HCT116 (cell line): ENCODE data around the gene RNF13. TPM values are rescaled to one million over a fixed set of nuclear protein-coding genes. Genes with fewer than 3 reads are reported as not detected.

Experiments
- ATAC-seq: fragments of 200-7000 bp; cut with Tn5 transposase; 2 replicates; pipeline ENCODE4 v1.9.1; 2020; ENCODE audit warnings: mild to moderate bottlenecking, moderate library complexity
- BruUV-seq: library from RNA; stranded (reverse); fragments of 400-500 nt; replicated peaks from 2 replicates; lab custom pipeline; 2021; lab: Mats Ljungman, UMichigan
- CTCF ChIA-PET: fragments of 300-600 bp; sonication (Branson Sonifier 250); formaldehyde crosslinking; loops from one replicate; lab custom pipeline; 2021; ENCODE audit warnings: antibody characterized with exemption; lab: Charles Lee
- POLR2A ChIA-PET: fragments of 300-600, 350-600 bp; sonication (Branson Sonifier 250); formaldehyde crosslinking; loops from one replicate; lab custom pipeline; 2021; ENCODE audit warnings: antibody characterized with exemption; lab: Charles Lee
- RAD21 ChIA-PET, 2 experiments: fragments of 300-600 bp; sonication (Branson Sonifier 250); formaldehyde crosslinking; loops; one replicate each; lab custom pipeline; 2023; ENCODE audit warnings: low total read pairs in 2 of 2; ENCODE audit not compliant: uncharacterized antibody in 2 of 2, unreplicated experiment in 2 of 2, low non-redundant PET in 1 of 2; lab: Charles Lee
- DNase-seq: peaks from one replicate; pipeline ENCODE4 v3.0.0-alpha.2; 2010; ENCODE audit warnings: low read depth, low spot score
- H2AFZ ChIP-seq: fragments of 200-600 bp; shearing (Covaris generic), sonication (generic); 2 replicates; pipeline ENCODE4 v1.6.1; 2017; ENCODE audit warnings: low read depth, mixed run types, mixed read lengths, antibody characterized with exemption, low read length; ENCODE audit not compliant: poor library complexity, severe bottlenecking
- H3K27ac ChIP-seq: 2 replicates; pipeline ENCODE4 v1.5.1; 2012; ENCODE audit warnings: low read depth, low read length
- H3K27me3 ChIP-seq: fragments of 200-600 bp; sonication (generic); 2 replicates; pipeline ENCODE4 v1.6.1; 2016; ENCODE audit warnings: mixed run types, low read length, mixed read lengths; ENCODE audit not compliant: insufficient read depth
- H3K36me3 ChIP-seq, 2 experiments: fragments of 200-500 bp in 1 of 2; fragments of 200-600 bp in 1 of 2; sonication (Bioruptor generic) in 1 of 2; sonication (generic) in 1 of 2; 2 replicates each; pipeline versions ENCODE4 v1.5.1 to v1.6.1; 2014 to 2016; ENCODE audit warnings: low read length in 2 of 2, inconsistent platforms in 1 of 2, mixed read lengths in 1 of 2, mixed run types in 1 of 2; ENCODE audit not compliant: insufficient read depth in 2 of 2, control insufficient read depth in 1 of 2
- H3K4me1 ChIP-seq, 2 experiments: fragments of 200-600 bp in 1 of 2; sonication (generic) in 1 of 2; 2 replicates each; pipeline versions ENCODE4 v1.5.1 to v1.6.1; 2012 to 2017; ENCODE audit warnings: low read length in 2 of 2, inconsistent platforms in 1 of 2, mild to moderate bottlenecking in 1 of 2, mixed read lengths in 1 of 2, mixed run types in 1 of 2, moderate library complexity in 1 of 2; ENCODE audit not compliant: insufficient read depth in 2 of 2, control insufficient read depth in 1 of 2
- H3K4me2 ChIP-seq: fragments of 200-600 bp; sonication (generic); 2 replicates; pipeline ENCODE4 v1.6.1; 2017; ENCODE audit warnings: mixed run types, low read length, mixed read lengths
- H3K4me3 ChIP-seq, 2 experiments: fragments of 200-600 bp in 1 of 2; sonication (generic) in 1 of 2; replicated peaks in 1 of 2; 2 replicates each; pipeline ENCODE4 v1.5.1; 2011 to 2016; ENCODE audit warnings: low read length in 2 of 2, control low read depth in 1 of 2, low read depth in 1 of 2, mild to moderate bottlenecking in 1 of 2, mixed read lengths in 1 of 2, mixed run types in 1 of 2
- H3K79me2 ChIP-seq: fragments of 200-600 bp; sonication (generic); 2 replicates; pipeline ENCODE4 v1.6.1; 2017; ENCODE audit warnings: mild to moderate bottlenecking, mixed run types, low read length, moderate library complexity, mixed read lengths; ENCODE audit not compliant: insufficient read depth
- H3K9ac ChIP-seq: fragments of 200-600 bp; sonication (generic); 2 replicates; pipeline ENCODE4 v1.6.1; 2016; ENCODE audit warnings: low read length, mixed read lengths
- H3K9me2 ChIP-seq: fragments of 200-600 bp; sonication (generic), shearing (Covaris generic); 2 replicates; pipeline ENCODE4 v1.6.1; 2017; ENCODE audit warnings: mixed run types, mild to moderate bottlenecking, moderate library complexity; ENCODE audit not compliant: insufficient read depth
- H3K9me3 ChIP-seq, 2 experiments: fragments of 200-500 bp in 1 of 2; fragments of 200-600 bp in 1 of 2; sonication (Bioruptor generic) in 1 of 2; sonication (generic) in 1 of 2; 2 replicates each; pipeline ENCODE4 v1.6.1; 2014 to 2017; ENCODE audit warnings: low read length in 2 of 2, mixed read lengths in 2 of 2, inconsistent platforms in 1 of 2, low read depth in 1 of 2, mild to moderate bottlenecking in 1 of 2, mixed run types in 1 of 2, moderate library complexity in 1 of 2; ENCODE audit not compliant: control insufficient read depth in 1 of 2, insufficient read depth in 1 of 2
- H4K20me1 ChIP-seq: fragments of 200-600 bp; sonication (generic), shearing (Covaris generic); 2 replicates; pipeline ENCODE4 v1.6.1; 2017; ENCODE audit warnings: mixed run types, mild to moderate bottlenecking, moderate library complexity; ENCODE audit not compliant: insufficient read depth
- CBX3 ChIP-seq: IDR thresholded peaks from 2 replicates; pipeline ENCODE4 v1.6.1; 2012; ENCODE audit warnings: low read depth
- CEBPB ChIP-seq: IDR thresholded peaks from 2 replicates; pipeline ENCODE4 v1.6.1; 2012; ENCODE audit warnings: low read depth
- EGR1 ChIP-seq: IDR thresholded peaks from 2 replicates; pipeline ENCODE4 v1.6.1; 2012; ENCODE audit warnings: low read depth
- ELF1 ChIP-seq: IDR thresholded peaks from 2 replicates; pipeline ENCODE4 v1.6.1; 2012; ENCODE audit warnings: low read depth, borderline replicate concordance
- EZH2 ChIP-seq: fragments of 200-600 bp; sonication (generic); IDR thresholded peaks from 2 replicates; pipeline ENCODE4 v1.6.1; 2017; ENCODE audit warnings: antibody characterized with exemption, mixed run types
- EZH2phosphoT487 ChIP-seq: fragments of 200-600 bp; IDR thresholded peaks from 2 replicates; pipeline ENCODE4 v1.6.1; 2018; ENCODE audit warnings: antibody characterized with exemption, borderline replicate concordance
- FOSL1 ChIP-seq: IDR thresholded peaks from 2 replicates; pipeline ENCODE4 v1.6.1; 2012; ENCODE audit warnings: low read depth
- JUND ChIP-seq: IDR thresholded peaks from 2 replicates; pipeline ENCODE4 v1.6.1; 2012
- POLR2A ChIP-seq: IDR thresholded peaks from 2 replicates; pipeline ENCODE4 v1.7.0; 2011; ENCODE audit warnings: borderline replicate concordance; ENCODE audit not compliant: insufficient read depth, insufficient read length; ENCODE audit errors: extremely low read depth
- POLR2AphosphoS5 ChIP-seq: IDR thresholded peaks from 2 replicates; pipeline ENCODE4 v1.6.1; 2011; ENCODE audit warnings: mild to moderate bottlenecking, low read depth, low read length, moderate library complexity
- RAD21 ChIP-seq: IDR thresholded peaks from 2 replicates; pipeline ENCODE4 v1.6.1; 2012; ENCODE audit warnings: low read depth, mild to moderate bottlenecking
- SIN3A ChIP-seq: IDR thresholded peaks from 2 replicates; pipeline ENCODE4 v1.6.1; 2012; ENCODE audit warnings: low read depth
- SP1 ChIP-seq: IDR thresholded peaks from 2 replicates; pipeline ENCODE4 v1.6.1; 2012; ENCODE audit warnings: low read depth
- SRF ChIP-seq: IDR thresholded peaks from 2 replicates; pipeline ENCODE4 v1.6.1; 2012; ENCODE audit warnings: low read depth
- YY1 ChIP-seq: IDR thresholded peaks from 2 replicates; pipeline ENCODE4 v1.6.1; 2011; ENCODE audit warnings: low read length, low read depth, moderate library complexity, mild to moderate bottlenecking; ENCODE audit not compliant: insufficient replicate concordance; ENCODE audit errors: extremely low read depth
- ZFX ChIP-seq: fragments of 450-650 bp; IDR thresholded peaks from 2 replicates; pipeline ENCODE4 v1.6.1; 2017
- ZNF274 ChIP-seq: fragments of 200-500 bp; sonication (Bioruptor generic); IDR thresholded peaks from 2 replicates; pipeline ENCODE4 v1.6.1; 2014; ENCODE audit warnings: mild to moderate bottlenecking, low read depth, low read length, inconsistent platforms
- intact Hi-C: fragments of 100-400 bp; cut with micrococcal nuclease; formaldehyde crosslinking; loops from 2 replicates; pipeline ENCODE4 v1.10.0; 2022
- total RNA-seq: library from RNA; stranded (reverse); gene quantifications from one replicate; pipeline ENCODE4 v1.2.1, GENCODE V29; 2021; ENCODE audit not compliant: unreplicated experiment
- TF ChIP-seq, protein P1 (sequence below): IDR thresholded peaks from 2 replicates; pipeline ENCODE4 v1.6.1; 2012
- TF ChIP-seq, protein P2 (sequence below): IDR thresholded peaks from 2 replicates; pipeline ENCODE4 v1.6.1; 2011; ENCODE audit warnings: mild to moderate bottlenecking, low read length, moderate library complexity; ENCODE audit not compliant: insufficient replicate concordance; ENCODE audit errors: extremely low read depth
- TF ChIP-seq, protein P3 (sequence below), 3 experiments: fragments of 200-600 bp in 1 of 3; sonication (generic) in 1 of 3; IDR thresholded peaks in 2 of 3; conservative IDR thresholded peaks in 1 of 3; 2 replicates each; pipeline ENCODE4 v1.5.1; 2012 to 2017; ENCODE audit warnings: low read depth in 2 of 3, low read length in 2 of 3, antibody characterized with exemption in 1 of 3, borderline replicate concordance in 1 of 3, control low read depth in 1 of 3, mild to moderate bottlenecking in 1 of 3, mixed read lengths in 1 of 3, mixed run types in 1 of 3, moderate library complexity in 1 of 3; ENCODE audit not compliant: insufficient read depth in 1 of 3

The RNF13 gene
- total RNA-seq, 1 experiment from 2014 or later: 39.9 TPM

DNA sequence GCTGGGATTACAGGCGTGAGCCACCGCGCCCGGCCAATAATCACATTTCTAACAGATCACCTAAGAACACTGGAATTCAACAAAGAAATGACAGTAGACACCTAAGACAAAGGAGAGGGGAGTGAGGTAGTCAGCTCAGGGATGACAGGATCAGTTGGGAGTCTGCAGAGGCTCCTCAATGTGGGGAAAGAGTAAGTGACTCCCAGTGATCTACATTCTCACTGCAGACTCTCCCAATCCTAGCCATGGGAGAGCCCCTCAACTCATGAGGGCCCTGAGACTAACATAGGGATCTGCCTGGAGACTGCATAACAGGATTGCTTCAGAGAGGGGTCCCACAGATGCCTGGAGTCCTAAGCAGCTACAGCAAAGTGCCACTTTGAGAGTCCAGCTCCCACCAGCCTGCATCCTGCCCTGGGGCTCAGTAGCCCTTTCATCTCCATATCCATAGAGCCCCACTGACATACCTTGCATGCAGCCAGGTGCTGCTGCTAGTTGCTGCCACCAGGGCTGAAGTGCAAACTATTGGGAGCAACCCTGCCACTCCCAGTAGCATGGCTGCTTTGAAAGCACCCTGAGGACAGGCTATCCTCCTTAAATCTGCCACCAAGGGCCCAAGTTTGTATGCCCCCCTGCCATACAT, 179.5 kb downstream of the RNF13 start:
- ChIA-PET POLR2A (no interaction called here), RAD21 (no interaction called here), CTCF (no interaction called here)
- TF ChIP-seq ZNF274: no peak
- TF ChIP-seq, protein P1, sequence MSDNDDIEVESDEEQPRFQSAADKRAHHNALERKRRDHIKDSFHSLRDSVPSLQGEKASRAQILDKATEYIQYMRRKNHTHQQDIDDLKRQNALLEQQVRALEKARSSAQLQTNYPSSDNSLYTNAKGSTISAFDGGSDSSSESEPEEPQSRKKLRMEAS: no peak
- no peak for TF ChIP-seq POLR2AphosphoS5
- TF ChIP-seq SP1: no peak
- TF ChIP-seq, protein P2, sequence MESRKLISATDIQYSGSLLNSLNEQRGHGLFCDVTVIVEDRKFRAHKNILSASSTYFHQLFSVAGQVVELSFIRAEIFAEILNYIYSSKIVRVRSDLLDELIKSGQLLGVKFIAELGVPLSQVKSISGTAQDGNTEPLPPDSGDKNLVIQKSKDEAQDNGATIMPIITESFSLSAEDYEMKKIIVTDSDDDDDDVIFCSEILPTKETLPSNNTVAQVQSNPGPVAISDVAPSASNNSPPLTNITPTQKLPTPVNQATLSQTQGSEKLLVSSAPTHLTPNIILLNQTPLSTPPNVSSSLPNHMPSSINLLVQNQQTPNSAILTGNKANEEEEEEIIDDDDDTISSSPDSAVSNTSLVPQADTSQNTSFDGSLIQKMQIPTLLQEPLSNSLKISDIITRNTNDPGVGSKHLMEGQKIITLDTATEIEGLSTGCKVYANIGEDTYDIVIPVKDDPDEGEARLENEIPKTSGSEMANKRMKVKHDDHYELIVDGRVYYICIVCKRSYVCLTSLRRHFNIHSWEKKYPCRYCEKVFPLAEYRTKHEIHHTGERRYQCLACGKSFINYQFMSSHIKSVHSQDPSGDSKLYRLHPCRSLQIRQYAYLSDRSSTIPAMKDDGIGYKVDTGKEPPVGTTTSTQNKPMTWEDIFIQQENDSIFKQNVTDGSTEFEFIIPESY: no peak
- no peak for TF ChIP-seq YY1
- TF ChIP-seq ELF1: no peak
- no peak for TF ChIP-seq POLR2A
- no peak for TF ChIP-seq CBX3
- TF ChIP-seq, protein P3, sequence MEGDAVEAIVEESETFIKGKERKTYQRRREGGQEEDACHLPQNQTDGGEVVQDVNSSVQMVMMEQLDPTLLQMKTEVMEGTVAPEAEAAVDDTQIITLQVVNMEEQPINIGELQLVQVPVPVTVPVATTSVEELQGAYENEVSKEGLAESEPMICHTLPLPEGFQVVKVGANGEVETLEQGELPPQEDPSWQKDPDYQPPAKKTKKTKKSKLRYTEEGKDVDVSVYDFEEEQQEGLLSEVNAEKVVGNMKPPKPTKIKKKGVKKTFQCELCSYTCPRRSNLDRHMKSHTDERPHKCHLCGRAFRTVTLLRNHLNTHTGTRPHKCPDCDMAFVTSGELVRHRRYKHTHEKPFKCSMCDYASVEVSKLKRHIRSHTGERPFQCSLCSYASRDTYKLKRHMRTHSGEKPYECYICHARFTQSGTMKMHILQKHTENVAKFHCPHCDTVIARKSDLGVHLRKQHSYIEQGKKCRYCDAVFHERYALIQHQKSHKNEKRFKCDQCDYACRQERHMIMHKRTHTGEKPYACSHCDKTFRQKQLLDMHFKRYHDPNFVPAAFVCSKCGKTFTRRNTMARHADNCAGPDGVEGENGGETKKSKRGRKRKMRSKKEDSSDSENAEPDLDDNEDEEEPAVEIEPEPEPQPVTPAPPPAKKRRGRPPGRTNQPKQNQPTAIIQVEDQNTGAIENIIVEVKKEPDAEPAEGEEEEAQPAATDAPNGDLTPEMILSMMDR (IDR thresholded peaks at IDR 0.05 in 2 of 3, conservative IDR thresholded peaks at IDR 0.05 in 1 of 3; ENCODE audit: borderline replicate concordance in 1 of 3, insufficient read depth in 1 of 3, low read depth in 2 of 3, low read length in 2 of 3): no peak
- TF ChIP-seq SIN3A: no peak
- TF ChIP-seq CEBPB: no peak
- TF ChIP-seq JUND: no peak
- no peak for TF ChIP-seq FOSL1
- no peak for TF ChIP-seq EZH2phosphoT487
- no peak for TF ChIP-seq ZFX
- TF ChIP-seq RAD21: no peak
- no peak for TF ChIP-seq EGR1
- TF ChIP-seq EZH2: no peak
- no peak for TF ChIP-seq SRF
- Histone ChIP-seq H3K9me2 (no peaks in the 10 kb centered on the region), H3K9ac (no peak overlapping the region), H2AFZ (no peak overlapping the region), H3K4me2 (no peak overlapping the region), H3K27ac (no peak overlapping the region), H3K4me1 (no peaks in the 10 kb centered on the region), H3K4me3 (no peak overlapping the region), H4K20me1 (no peaks in the 10 kb centered on the region), H3K36me3 (no peaks in the 10 kb centered on the region), H3K9me3 (peaks cover 5 to 6% of the 10 kb centered on the region in 2 experiments; a peak in 2 of 4 replicates), H3K27me3 (no peaks in the 10 kb centered on the region), H3K79me2 (no peaks in the 10 kb centered on the region)
- no TSS peak for BruUV-seq
- DNase-seq: no peak
- intact Hi-C loops: no loop called here
- ATAC-seq: no peak; the same call in 1 of the 2 replicates
